Breast epithelium (tissue), 4 donors: ENCODE measurements around the gene UNC50. TPM values are rescaled to one million over a fixed set of nuclear protein-coding genes. Genes with fewer than 3 reads are reported as not detected.

Source experiments
- DNase-seq, 2 donors: peaks; one replicate each; pipeline ENCODE4 v3.0.0-alpha.2; 2019; ENCODE audit warnings: low spot score in 2 of 2
- H3K27ac ChIP-seq, 2 donors: fragments of 200-600 bp; sonication (generic) in 1 of 2; one replicate each; pipeline ENCODE4 v1.5.1; 2016 to 2019; ENCODE audit warnings: mild to moderate bottlenecking in 1 of 2
- H3K27me3 ChIP-seq, 2 donors: fragments of 200-600 bp; sonication (generic) in 1 of 2; one replicate each; pipeline versions ENCODE4 v1.5.1 to v1.6.0; 2017 to 2019; ENCODE audit warnings: control low read depth in 1 of 2, mild to moderate bottlenecking in 1 of 2
- H3K36me3 ChIP-seq: fragments of 200-600 bp; one replicate; pipeline ENCODE4 v1.5.1; 2019
- H3K4me1 ChIP-seq, 2 donors: fragments of 200-600 bp; sonication (generic); one replicate each; pipeline ENCODE4 v1.5.1; 2016 to 2019; ENCODE audit warnings: control low read depth in 1 of 2
- H3K4me3 ChIP-seq, 3 donors: fragments of 200-600 bp; sonication (generic); 1 replicate in 2 of 3; 2 replicates in 1 of 3; pipeline ENCODE4 v1.5.1; 2016 to 2019; ENCODE audit warnings: mild to moderate bottlenecking in 3 of 3, moderate library complexity in 2 of 3
- H3K9me3 ChIP-seq, 2 donors: fragments of 200-600 bp; sonication (generic) in 1 of 2; one replicate each; pipeline ENCODE4 v1.5.1; 2016 to 2019; ENCODE audit warnings: control low read depth in 1 of 2
- POLR2A ChIP-seq: fragments of 450-650 bp; IDR thresholded peaks from one replicate; pipeline ENCODE4 v1.6.1; 2016; ENCODE audit warnings: antibody characterized with exemption, mild to moderate bottlenecking, moderate library complexity
- POLR2AphosphoS5 ChIP-seq, 3 donors: sonication (generic); formaldehyde crosslinking; IDR thresholded peaks; one replicate each; pipeline ENCODE4 v1.6.1; 2017; ENCODE audit warnings: antibody characterized with exemption in 3 of 3
- intact Hi-C: fragments of 100-400 bp; cut with DNase I; formaldehyde crosslinking; loops from one replicate; pipeline ENCODE4 v1.15.1; 2023; ENCODE audit warnings: low total_unique reads
- total RNA-seq, 3 donors: library from RNA; depleted of rRNA; stranded (reverse); fragments of >200 nt; gene quantifications; one replicate each; pipeline ENCODE4 v1.1.0, GENCODE V29; 2016
- TF ChIP-seq, protein P1 (sequence below), 3 donors: fragments of 450-650 bp; IDR thresholded peaks; one replicate each; pipeline ENCODE4 v1.5.1; 2016 to 2017; ENCODE audit warnings: antibody characterized with exemption in 3 of 3, mild to moderate bottlenecking in 3 of 3, moderate library complexity in 3 of 3

UNC50 gene
- total RNA-seq, 3 donors from 2014 or later, result 51.8 to 75.2 (median 67.4) TPM

DNA sequence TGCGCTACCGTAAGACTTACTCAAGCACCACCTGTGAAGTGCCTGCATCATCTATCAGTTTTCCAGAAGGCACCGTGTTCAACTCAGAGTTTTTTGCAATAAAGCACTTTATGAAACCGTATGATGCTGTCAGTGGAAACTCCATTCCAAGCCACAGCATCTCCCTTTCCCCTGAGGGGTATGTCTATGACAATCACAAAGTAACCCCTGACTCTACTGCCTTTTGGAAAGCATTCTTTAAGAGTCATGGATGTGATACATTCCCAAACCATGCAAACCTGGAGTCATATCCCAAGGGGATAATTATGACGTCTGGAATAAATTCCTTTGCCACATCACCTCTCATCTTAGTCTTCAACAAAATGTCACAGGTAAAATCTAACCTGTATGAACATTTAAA lies 39.2 kb downstream of the UNC50 start:
- Histone ChIP-seq H3K27me3 (no peaks in the 10 kb centered on the region), H3K27ac (no peak overlapping the region), H3K4me1 (no peaks in the 10 kb centered on the region), H3K4me3 (no peak overlapping the region), H3K36me3 (no peaks in the 10 kb centered on the region), H3K9me3 (no peaks in the 10 kb centered on the region)
- DNase-seq, result no peak
- intact Hi-C loops, result loop anchor here (10.0 kb wide), 1 partner anchor 187 kb away; no protein-coding TSS in a partner anchor
- TF ChIP-seq, protein P1, sequence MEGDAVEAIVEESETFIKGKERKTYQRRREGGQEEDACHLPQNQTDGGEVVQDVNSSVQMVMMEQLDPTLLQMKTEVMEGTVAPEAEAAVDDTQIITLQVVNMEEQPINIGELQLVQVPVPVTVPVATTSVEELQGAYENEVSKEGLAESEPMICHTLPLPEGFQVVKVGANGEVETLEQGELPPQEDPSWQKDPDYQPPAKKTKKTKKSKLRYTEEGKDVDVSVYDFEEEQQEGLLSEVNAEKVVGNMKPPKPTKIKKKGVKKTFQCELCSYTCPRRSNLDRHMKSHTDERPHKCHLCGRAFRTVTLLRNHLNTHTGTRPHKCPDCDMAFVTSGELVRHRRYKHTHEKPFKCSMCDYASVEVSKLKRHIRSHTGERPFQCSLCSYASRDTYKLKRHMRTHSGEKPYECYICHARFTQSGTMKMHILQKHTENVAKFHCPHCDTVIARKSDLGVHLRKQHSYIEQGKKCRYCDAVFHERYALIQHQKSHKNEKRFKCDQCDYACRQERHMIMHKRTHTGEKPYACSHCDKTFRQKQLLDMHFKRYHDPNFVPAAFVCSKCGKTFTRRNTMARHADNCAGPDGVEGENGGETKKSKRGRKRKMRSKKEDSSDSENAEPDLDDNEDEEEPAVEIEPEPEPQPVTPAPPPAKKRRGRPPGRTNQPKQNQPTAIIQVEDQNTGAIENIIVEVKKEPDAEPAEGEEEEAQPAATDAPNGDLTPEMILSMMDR (IDR thresholded peaks at IDR 0.05), result no peak
- TF ChIP-seq POLR2AphosphoS5 (IDR thresholded peaks at IDR 0.05) (no peak), POLR2A (no peak)

DNA sequence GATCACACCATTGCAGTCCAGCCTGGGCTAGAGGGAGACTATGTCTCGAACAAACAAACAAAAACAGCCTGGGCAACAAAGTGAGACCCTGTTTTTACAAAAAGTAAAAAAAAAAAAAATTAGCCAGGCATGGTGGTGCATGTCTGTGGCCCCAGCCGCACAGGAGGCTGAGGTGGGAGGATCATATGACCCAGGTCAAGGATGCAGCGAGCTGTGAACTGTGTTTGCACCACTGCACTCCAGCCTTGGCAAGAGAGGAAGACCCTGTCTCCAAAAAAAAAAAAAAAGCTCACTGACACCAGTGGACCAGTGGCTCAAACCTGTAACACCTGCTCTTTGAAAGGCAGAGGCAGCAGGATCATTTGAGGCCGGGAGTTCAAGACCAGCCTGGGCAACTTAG lies 40.1 kb downstream of the UNC50 start:
- DNase-seq, result no peak
- H3K27ac ChIP-seq, result no peak overlapping the region
- no peak for TF ChIP-seq POLR2AphosphoS5 (IDR thresholded peaks at IDR 0.05)
- TF ChIP-seq POLR2A, result no peak
- TF ChIP-seq, protein P1 (IDR thresholded peaks at IDR 0.05), result no peak
- no peaks in the 10 kb centered on the region for H3K4me1 ChIP-seq
- H3K4me3 ChIP-seq, result no peak overlapping the region
- H3K27me3 ChIP-seq, result no peaks in the 10 kb centered on the region
- H3K36me3 ChIP-seq, result no peaks in the 10 kb centered on the region
- intact Hi-C loops, result loop anchor here (10.0 kb wide), 1 partner anchor 186 kb away; no protein-coding TSS in a partner anchor
- no peaks in the 10 kb centered on the region for H3K9me3 ChIP-seq

DNA sequence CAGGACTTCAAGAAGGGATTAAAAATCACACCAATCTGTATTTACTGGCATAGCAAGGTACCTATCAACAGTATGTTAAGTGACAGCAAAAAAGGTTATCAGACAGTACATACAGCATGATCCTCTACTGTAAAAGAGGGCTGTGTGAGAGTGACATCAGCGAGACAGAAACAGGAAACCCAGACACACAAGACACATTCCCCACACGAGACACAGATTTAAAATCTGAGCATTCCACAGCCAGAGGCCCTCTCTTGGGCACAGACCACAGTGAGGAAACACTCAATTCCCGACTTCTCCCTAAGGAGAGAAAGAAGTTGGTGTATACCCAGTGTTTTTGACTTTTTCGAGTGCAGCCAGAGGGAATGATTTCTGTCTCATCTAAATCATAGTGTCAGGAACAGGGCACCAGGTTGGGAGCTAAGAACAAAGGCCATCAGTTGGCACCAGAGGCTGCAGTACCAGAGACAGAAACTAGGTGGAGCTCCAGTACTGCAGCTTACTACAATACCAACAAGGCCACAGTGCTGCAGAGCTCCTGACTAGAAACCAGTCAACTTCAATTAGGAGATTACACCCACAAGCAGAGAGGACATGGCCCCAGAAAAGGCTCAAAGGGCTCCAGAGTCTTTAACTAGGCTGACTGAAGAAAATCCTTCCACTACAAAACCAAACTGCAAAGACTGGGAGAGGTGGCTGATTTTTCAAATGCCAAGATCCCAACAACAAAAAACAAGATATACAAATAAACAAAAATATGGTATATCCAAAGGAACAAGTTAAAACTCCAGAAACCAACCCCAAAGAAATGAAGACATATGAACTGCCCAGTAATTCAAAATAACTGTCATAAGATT lies 41.0 kb downstream of the UNC50 start:
- TF ChIP-seq POLR2AphosphoS5 (IDR thresholded peaks at IDR 0.05) (peak in 1 of 3 donors; percentile 37), POLR2A (no peak)
- TF ChIP-seq, protein P1 (IDR thresholded peaks at IDR 0.05), result peak; percentile 81 to 96 (median 94)
- no peaks in the 10 kb centered on the region for H3K4me1 ChIP-seq
- no peak overlapping the region for H3K27ac ChIP-seq
- H3K4me3 ChIP-seq, result no peak overlapping the region
- intact Hi-C loops, result loop anchor here (10.0 kb wide), 1 partner anchor 185 kb away; no protein-coding TSS in a partner anchor
- no peaks in the 10 kb centered on the region for H3K27me3 ChIP-seq
- no peaks in the 10 kb centered on the region for H3K36me3 ChIP-seq
- peak; percentile 72 to 82 for DNase-seq
- H3K9me3 ChIP-seq, result no peaks in the 10 kb centered on the region

DNA sequence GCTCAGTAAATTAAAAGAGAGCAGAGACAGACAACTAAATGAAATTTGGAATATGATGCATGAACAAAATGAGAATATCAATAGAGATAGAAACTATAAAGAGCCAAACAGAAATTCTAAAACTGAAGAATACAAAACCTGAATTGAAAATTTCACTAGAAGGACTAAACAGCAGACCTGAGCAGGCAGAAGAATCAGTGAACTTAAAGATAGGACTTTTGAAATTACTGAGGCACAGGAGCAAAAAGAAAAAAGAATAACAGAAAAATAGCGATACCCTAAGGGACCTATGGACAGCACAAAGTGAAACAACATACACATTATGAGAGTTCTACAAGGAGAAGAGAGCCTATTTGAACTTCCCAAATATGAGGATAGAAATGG lies 41.6 kb downstream of the UNC50 start:
- DNase-seq, result no peak
- H3K27me3 ChIP-seq, result no peaks in the 10 kb centered on the region
- H3K4me1 ChIP-seq, result no peaks in the 10 kb centered on the region
- no peaks in the 10 kb centered on the region for H3K36me3 ChIP-seq
- TF ChIP-seq POLR2AphosphoS5 (IDR thresholded peaks at IDR 0.05) (no peak), POLR2A (no peak)
- TF ChIP-seq, protein P1 (IDR thresholded peaks at IDR 0.05), result no peak
- H3K9me3 ChIP-seq, result no peaks in the 10 kb centered on the region
- intact Hi-C loops, result loop anchor here (10.0 kb wide), 1 partner anchor 185 kb away; no protein-coding TSS in a partner anchor
- H3K4me3 ChIP-seq, result no peak overlapping the region
- no peak overlapping the region for H3K27ac ChIP-seq

DNA sequence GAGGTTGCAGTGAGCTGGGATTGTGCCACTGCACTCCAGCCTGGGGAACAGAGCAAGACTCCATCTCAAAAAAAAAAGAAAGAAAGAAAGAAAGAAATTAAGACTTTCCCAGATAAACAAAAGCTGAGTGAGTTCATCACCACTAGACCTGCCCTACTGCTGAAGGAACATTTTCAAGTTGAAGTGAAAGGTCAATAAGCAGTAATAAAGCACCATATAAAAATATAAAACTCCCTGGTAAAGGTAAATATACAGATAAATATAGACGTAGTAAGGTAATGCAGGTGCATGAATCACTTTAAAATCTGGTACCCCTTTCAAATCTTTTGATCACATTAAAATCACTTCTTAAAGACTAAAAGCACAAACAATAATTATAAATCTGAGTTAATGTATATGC lies 42.6 kb downstream of the UNC50 start:
- Histone ChIP-seq H3K27ac (no peak overlapping the region), H3K4me3 (no peak overlapping the region), H3K9me3 (no peaks in the 10 kb centered on the region), H3K36me3 (no peaks in the 10 kb centered on the region), H3K4me1 (no peaks in the 10 kb centered on the region), H3K27me3 (no peaks in the 10 kb centered on the region)
- TF ChIP-seq, protein P1 (IDR thresholded peaks at IDR 0.05), result no peak
- TF ChIP-seq POLR2AphosphoS5 (IDR thresholded peaks at IDR 0.05) (no peak), POLR2A (no peak)
- no peak for DNase-seq
- intact Hi-C loops, result no loop called here
